ENCODE data around the gene ABHD6.
"Not testable (repeated sequence)": the region's sequence is repeated elsewhere in the genome, so short reads cannot be mapped to it uniquely, and the experiment has no call there.

Gene ABHD6, protein sequence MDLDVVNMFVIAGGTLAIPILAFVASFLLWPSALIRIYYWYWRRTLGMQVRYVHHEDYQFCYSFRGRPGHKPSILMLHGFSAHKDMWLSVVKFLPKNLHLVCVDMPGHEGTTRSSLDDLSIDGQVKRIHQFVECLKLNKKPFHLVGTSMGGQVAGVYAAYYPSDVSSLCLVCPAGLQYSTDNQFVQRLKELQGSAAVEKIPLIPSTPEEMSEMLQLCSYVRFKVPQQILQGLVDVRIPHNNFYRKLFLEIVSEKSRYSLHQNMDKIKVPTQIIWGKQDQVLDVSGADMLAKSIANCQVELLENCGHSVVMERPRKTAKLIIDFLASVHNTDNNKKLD

DNA sequence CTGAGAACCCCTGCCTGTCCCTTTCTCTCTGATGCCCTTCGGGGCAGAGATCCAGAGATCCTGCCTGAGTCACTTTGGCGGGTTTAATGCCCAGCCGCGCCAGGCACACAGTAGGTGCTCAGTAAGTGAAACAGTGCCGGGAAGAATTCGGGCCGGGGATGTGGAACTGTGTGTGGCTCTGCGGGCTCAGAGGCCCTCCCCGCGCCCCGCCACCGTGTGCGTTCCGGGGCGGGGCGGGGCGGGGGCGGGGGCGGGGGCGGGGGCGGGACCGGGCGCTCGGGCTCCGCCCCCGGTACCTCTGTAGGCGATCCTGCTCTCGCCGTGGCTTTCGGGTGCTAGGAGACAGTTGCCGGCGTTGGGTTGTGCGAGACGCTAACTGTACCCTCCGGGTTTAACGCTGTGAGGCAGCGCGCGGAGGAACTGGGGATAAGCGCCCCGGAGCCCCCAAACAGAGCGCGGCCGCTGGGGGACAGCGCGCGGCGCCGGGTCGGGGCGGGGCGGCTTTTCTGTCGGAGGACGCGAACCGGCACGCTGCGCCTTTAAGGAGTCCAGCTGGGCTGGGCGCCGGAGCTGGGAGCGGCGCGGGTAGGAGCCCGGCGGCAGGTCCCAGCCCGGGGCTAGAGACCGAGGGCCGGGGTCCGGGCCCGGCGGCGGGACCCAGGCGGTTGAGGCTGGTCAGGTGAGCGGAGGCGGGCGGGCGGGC is at the start of gene ABHD6:
Gene ABHD6 (plus strand): TSS at position 555 of the 703 bp plus-strand sequence. CDS start 18,795 bp downstream, outside the sequence.
- DNase-seq (ENCODE audit: low read depth) = peak; percentile 71

DNA sequence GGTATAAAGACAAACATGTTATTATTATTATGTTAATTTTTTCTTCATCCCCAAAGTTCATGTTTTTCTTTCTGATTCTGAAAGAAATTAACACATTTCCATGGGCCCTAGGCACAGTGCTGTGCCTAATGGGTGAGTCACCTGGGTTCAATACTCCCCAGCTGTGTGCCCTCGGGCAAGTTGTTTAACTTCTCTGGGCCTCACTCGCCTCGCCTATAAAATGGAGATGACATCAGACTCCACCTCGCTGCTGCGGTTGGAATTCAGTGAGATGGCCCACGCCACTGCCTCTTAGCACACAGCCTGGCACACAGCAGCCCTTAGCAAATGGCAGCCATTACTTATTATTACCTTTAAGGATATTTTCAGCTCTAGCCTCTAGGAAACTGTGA is 49.4 kb upstream of the ABHD6 start:
- DNase-seq (ENCODE audit: low read depth) = no peak

DNA sequence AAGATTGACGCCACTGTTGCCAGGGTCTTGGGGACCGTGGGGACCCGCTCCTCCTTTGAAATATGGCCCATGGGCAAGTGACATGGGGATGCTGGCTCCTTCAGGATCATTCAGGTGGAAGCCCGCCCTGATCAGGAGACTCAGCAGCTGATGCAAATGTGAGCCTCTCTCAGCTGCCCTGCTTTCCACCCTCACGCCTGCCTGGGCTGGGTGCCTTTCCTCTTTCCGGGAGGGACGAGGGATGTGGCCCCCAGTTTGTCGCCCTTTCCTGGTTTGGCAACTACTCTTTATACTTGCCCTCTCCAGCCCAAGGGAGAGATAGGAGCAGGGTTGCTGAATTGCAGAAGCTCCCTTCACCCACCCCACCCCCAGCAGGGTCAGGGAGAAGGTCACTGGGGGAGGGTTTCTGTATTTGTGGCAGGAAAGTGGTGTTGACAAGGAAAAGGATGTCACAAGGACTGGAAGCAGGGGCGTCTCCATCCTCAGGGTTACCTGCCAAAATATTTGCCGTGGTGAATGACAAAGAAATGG is 48.6 kb upstream of the ABHD6 start:
- no peak for DNase-seq (ENCODE audit: low read depth)

DNA sequence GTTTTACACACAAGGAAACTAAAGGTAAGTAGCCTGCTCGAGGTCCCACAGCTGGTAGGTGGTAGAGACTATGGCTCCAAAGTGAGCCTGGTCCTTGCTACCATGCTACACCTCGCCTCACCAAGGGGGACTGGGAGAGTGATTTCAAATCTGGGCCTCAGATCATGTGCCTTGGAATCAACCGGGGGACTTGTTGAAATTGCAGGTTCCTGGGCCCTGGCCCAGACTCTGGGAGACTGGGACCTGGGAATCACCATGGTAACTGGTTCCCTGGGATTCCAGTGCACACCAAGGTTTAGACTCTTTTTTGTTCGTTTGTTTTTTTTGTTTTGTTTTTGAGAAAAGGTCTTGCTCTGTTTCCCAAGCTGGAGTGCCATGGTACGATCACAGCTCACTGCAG is 47.9 kb upstream of the ABHD6 start:
- DNase-seq (ENCODE audit: low read depth) = no peak

DNA sequence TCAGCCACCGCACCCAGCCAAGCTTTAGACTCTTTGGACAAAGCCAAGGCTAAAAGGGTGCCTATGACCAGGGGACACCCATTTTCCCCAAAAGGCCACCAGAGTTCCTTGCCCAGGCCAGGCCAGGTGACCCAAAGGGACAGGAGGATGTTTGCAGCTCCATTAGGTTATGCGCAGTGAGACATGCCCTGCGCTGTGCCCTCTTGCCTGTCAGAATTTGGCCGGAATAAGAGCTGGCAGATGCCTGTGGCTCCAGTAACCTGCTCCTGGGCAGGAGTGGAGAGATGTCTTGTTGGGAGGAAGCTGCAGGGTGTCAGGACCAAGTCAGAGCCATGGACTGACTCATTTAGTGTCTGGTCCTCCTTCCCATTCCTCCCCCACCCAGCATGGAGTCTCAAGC is 47.3 kb upstream of the ABHD6 start:
- DNase-seq (ENCODE audit: low read depth) = no peak

DNA sequence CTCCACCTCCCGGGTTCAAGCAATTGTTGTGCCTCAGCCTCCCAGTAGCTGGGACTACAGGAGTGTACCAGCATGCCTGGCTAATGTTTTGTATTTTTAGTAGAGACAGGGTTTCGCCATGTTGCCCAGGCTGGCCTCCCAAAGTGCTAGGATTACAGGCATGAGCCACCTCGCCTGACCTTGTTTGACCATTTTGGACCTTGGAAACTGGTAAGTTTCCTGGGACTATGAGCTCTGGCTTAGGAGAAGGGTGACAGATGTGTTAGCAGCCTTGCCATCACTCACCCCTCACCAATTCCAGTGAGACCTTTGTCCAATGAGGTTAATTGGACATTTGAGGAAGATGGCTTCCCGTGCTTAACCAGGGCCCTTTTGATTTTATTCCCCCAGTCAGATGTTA is 46.7 kb upstream of the ABHD6 start:
- DNase-seq (ENCODE audit: low read depth) = no peak

DNA sequence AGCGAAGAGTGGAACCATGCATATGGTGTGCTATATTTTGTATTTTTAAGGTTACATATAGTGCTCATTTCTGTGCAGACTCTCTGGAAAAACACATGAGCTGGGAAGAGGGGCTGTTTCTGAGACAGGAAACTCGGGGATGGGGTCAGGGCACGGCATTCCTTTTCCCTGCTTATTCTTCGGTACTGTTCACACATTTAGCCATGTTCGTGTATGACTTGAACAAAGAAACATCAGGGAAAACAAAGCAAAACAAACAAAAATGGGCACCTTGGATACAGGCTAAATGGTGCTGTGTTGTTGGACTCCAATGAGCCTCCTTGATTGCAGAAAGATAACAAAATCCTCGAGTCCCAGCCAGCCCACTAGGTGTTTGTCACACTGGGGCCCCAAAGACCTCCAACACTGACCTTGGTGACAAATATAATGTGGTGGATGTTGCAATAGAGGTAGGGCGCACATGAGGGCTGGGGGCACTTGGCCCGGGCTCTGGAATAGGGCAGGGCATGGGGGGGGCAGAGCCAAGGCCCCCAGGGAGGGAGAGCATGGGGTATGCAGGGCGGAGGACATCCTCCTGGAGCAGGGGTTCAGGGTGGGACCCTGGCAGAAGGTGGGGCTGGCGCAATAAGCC is 46.1 kb upstream of the ABHD6 start:
- no peak for DNase-seq (ENCODE audit: low read depth)

DNA sequence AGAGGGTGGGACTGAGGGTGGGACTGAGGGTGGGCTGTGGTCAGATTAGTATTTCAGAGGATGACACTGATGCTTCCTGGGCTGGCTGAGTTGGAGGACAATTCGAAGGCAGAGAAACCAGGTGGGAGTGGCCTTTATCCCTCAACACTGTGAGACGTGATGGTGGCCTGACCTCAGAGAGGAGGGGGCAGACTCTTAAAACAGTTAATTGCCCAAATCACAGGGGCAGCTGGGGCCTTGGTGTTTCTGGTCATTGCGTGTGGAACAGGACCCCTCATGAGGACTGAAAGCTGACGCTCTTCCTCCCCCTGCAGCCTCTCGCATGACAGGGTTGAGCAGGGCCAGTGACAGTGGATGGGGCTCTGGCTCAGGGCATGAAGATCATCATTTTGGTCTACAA is 45.5 kb upstream of the ABHD6 start:
- no peak for DNase-seq (ENCODE audit: low read depth)

DNA sequence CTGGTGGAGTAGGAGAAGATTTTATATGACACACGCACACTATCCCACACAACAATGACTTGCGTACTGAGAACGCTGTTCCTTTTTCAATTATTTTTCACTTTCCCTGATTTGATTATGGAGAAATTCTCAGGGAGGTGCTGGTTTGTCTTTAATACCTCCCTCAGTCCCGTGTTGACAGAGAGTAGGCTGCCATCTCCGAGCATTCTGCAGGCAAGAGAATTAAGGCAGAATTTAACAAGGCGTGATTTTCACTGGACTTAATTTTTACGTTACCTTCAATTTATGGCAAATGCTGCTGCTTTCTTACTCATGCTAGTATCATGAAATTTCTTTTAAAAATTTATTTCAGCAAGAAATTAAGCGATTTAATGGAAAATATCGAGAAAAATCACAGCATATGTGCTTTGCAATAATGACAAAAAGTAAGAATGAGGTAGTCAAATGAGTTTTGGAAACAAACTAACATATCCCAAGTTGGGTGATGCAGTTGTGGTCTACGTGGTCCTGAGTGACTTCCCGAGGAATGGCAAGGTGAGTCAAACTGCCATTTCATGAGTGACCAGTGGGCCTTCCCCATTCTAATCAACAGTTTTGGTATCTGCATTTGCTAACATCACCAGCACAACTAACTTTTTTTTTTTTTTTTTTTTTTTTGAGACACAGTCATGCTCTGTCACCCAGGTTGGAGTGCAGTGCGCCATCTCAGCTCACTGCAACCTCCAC is 43.7 kb upstream of the ABHD6 start:
- no peak for DNase-seq (ENCODE audit: low read depth)

DNA sequence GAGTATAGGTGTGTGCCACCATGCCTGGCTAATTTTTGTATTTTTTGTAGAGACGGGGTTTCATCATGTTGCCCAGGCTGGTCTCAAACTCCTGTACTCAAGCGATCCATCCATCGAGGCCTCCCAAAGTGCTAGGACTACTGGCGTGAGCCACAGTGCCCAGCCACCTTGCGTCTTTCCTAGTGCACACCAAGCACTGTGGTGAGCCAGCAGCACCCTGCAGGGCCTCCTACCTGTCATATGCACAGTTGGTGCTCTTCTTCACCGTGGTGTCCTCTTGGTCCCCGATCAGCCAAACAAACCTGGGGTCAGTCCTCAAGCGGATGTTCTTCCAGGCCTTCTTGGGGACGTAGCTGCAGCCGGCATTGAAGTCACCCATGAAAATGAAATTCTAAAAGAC is 40.0 kb upstream of the ABHD6 start:
- DNase-seq (ENCODE audit: low read depth) = no peak

DNA sequence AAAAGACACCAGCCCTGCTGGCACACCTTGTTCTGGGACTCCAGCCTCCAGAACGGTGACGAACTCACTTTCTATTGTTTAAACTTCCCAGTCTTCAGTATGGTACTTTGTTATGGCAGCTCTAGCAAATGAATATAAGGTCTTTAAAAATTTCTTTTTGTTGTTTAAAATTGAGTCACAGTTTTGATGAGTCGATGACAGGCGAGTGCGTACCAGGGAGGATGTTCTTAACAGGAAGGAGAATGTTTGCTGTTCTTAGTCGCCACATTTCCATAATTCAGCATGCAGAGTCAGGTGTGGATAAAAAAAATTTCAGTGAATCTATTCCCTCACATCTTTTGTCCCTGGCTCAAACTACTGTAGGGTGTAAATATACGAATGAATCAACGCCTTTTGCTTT is 39.2 kb upstream of the ABHD6 start:
- DNase-seq (ENCODE audit: low read depth) = no peak

DNA sequence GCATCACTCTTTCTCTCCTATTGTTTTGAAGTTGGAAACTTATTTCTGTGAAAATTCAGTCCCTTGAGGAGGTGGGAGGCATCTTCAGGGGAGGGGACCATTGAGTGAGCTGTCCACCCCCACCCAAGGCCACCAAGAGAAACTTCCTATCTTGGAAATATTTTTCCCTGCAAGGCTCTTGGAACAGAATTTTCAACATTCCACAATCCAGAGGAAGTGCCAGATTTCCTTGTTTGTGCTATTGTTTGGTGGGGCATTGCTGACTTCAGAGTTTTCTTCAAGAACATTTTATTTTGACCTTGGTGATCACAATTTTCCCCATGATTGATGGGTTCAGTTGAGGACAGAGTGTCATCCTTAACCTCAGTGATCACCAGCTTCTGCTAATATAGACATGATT is 38.8 kb upstream of the ABHD6 start:
- no peak for DNase-seq (ENCODE audit: low read depth)

DNA sequence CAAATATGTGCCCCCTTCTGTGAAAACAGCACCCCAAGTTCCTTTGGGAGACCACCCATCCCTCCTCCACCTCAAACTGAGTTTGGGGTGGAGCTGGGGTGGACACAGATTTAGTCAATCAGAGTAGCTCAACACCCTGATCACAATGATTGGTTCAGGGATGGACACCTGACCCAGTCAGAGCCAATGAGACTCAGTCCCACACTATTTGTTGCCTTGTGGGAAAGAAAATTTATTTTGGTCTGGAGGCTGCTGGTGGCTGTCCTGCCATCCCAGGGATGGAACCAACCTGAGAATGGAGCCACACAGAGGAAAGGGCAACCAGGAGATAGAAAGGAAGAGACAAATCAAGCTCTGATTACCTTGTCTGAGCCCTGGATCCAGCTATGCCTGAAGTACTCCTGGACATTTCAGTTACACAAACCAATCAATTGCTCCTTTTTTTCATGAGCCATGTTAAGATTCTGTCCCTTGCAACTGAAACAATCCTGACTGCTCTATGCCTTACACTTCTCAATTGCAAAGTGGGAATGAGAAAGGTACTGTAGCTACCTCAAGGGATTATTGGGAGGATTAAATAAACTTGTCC is 37.4 kb upstream of the ABHD6 start:
- DNase-seq (ENCODE audit: low read depth) = no peak

DNA sequence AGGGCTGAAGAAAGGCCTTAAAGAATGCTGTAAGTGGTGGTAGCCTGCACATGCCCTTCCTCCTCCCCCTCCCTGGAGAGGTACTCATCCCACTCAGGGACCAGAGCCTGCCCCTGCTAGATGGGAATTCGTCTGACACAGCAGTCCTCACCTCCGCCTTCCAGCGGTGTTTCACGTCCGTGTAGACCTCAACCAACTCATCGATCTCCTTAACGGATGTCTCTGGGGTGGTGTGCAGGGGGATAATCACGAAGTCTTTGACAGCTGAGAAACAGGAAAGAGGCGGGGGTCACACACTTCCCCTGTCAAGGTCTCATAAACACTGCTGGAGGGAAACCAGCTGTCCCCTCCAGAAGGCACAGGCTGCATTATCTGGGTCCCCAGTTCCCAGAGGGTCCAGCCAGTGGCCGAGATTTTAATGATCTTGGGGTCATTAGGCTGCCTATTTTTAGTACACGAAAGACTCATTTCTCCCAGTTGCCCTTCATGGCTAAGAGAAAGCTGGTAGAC is 36.7 kb upstream of the ABHD6 start:
- DNase-seq (ENCODE audit: low read depth) = no peak

DNA sequence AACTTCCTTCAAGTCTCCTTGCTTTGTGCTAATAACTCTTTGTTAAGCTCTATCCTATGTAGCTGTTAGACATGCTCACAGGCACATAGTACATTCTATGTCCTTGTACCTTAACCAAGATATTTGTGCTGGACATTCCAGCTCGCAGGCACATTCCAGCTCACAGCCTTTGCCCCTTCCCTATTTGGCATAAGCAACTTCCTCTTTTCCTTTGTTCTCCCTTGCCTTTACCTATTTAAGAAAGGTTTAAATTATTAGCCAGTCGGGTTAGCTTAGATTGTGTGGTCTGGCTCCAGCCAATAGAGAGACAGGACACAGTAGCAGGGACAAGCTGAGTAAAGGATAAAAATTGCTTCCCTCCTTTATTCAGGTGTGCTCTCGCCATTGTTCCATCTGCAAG is 36.1 kb upstream of the ABHD6 start:
- not testable (repeated sequence) for DNase-seq (ENCODE audit: low read depth)

DNA sequence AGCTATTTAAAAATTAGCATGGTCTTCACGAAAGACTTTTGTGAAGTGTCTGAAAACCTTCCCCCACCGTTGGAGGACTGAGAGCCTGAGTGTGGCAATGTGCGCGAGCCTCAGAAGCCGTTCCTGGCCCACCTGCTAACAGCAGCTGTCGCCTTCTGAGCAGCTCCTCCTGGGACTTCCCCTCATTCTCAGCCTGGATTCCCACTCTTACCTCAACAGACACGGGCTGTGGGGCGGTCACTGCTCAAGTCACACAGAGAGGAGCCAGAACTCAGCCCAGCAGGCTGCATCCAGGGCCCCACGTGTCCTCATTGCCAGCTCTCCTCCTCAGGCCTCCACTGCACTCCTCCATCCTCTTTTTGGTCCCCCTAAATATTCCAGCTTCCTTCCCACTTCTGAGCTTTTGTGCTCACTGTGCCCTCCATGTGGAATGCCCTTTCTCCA is 34.7 kb upstream of the ABHD6 start:
- no peak for DNase-seq (ENCODE audit: low read depth)

DNA sequence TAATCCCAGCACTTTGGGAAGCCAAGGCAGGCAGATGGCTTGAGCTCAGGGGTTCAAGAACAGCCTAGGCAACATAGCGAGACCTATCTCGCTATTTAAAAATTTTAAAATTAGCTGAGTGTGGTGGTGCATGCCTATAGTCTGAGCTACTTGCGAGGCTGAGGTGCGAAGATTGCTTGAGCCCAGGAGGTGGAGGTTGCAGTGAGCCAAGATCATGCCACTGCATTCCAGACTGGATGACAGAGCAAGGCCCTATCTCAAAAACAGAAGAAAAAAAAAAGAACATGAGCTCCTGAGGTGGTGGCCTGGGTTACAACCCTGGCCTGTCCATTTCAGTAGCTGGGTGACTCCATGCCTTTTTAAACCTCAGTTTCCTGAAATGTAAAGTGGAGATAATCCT is 34.1 kb upstream of the ABHD6 start:
- DNase-seq (ENCODE audit: low read depth) = no peak

DNA sequence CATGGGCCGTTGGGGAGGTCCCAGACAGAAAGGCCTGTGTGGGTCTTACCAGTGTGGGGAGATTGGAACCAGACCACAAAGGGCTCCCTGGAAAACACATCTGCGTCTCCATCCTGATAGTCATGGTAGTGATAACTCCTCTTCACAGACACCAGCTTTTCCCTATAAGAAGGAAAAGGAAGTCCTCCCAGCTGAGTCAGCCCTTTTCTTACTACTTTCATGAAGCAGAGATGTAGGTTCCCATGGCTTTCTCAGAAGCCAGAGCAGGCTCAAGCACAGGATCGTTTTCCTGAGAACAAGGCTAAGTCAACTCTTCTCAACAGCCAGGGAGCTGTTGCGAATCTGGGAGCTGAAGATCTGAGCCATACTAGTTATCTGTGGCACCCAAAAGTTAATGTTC is 32.9 kb upstream of the ABHD6 start:
- no peak for DNase-seq (ENCODE audit: low read depth)

DNA sequence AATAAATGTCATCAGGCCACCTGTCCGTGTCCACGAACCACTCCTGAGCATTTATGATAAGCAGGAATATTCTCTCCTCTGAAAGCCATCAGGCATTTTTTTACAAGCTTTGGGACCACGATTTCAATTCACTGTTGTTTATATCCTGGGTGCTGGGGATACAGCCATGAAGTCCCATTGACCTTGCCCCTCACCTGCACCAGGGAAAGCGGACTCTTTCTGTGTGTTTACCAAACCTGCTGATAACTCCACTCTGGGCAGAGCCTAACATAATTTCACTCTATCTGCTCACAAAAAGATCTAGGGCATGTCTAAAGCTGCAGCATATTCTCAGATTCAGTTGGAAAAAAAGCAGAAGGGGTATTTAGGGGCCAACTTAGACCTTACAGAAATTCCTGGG is 31.6 kb upstream of the ABHD6 start:
- no peak for DNase-seq (ENCODE audit: low read depth)

DNA sequence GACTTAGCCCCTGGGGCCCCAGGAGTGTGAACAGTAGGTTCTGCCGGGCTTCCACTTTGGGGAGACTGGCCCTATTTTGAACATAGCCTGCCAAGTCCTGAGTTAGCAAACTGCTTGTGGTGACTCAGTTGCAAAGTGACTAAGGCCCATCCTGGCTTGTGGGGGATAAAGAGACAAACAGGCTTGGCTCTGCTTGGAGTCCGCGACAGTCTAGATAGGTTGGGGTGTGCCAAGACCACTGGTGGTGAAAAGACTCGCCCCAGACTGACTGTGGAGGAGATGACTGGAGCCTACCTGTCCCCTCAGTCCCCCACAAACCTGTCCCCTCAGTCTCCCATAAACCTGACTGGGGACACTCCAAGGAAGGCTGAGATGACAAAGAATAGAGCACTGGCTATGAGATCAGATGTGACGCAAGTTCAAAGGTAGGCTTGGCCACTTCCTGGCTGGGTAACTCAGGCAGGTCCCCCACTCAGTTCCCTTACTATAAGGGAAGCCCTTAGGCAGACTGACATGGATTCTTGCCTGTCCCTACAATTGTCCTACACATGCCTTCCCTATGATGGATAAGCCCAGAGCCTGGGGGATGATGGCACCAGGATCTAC is 31.1 kb upstream of the ABHD6 start:
- no peak for DNase-seq (ENCODE audit: low read depth)

DNA sequence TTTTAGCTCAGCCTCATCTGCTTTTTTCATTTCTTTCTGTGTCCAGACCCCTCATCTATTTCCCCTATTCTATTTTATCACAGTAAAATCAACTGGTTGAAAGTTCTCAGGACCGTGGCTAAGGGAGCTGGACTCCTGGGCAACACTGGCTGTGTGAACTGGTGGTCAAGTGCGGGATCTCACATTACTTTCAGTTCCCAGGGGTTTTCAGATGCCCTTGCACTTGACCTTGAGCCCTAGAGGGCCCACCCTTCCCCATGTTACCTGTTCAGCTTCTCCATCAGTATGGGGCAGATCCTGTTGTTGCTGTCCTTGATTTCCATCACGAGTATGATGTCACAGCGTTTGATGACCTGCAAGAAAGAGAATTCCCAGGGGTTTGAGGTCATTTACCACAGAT is 29.6 kb upstream of the ABHD6 start:
- no peak for DNase-seq (ENCODE audit: low read depth)
